ENCODE measurements around the gene GGCT.

DNA sequence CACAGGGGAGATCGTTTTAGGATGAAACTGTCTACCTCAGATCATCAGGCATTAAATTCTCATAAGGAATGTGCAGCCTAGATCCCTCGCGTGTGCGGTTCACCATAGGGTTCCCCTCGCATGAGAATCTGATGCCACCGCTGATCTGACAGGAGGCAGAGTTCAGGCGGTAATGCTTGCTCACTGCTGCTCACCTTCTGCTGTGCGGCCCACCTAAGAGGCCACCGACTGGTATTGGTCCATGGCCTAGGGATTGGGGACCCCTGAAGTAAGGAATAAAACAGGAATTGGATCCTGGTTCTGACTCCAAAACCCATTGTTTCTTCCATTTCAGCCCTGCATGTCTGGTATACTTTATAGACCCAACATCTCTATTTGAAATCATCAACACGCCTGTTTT lies 30.1 kb downstream of the GGCT start:
- TF ChIP-seq, protein P1, sequence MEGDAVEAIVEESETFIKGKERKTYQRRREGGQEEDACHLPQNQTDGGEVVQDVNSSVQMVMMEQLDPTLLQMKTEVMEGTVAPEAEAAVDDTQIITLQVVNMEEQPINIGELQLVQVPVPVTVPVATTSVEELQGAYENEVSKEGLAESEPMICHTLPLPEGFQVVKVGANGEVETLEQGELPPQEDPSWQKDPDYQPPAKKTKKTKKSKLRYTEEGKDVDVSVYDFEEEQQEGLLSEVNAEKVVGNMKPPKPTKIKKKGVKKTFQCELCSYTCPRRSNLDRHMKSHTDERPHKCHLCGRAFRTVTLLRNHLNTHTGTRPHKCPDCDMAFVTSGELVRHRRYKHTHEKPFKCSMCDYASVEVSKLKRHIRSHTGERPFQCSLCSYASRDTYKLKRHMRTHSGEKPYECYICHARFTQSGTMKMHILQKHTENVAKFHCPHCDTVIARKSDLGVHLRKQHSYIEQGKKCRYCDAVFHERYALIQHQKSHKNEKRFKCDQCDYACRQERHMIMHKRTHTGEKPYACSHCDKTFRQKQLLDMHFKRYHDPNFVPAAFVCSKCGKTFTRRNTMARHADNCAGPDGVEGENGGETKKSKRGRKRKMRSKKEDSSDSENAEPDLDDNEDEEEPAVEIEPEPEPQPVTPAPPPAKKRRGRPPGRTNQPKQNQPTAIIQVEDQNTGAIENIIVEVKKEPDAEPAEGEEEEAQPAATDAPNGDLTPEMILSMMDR (IDR thresholded peaks at IDR 0.05), result no peak
- no peak for TF ChIP-seq ZFX (IDR thresholded peaks at IDR 0.05; ENCODE audit: borderline replicate concordance)
